ENCODE data around the gene NEDD4L.

Gene NEDD4L

DNA sequence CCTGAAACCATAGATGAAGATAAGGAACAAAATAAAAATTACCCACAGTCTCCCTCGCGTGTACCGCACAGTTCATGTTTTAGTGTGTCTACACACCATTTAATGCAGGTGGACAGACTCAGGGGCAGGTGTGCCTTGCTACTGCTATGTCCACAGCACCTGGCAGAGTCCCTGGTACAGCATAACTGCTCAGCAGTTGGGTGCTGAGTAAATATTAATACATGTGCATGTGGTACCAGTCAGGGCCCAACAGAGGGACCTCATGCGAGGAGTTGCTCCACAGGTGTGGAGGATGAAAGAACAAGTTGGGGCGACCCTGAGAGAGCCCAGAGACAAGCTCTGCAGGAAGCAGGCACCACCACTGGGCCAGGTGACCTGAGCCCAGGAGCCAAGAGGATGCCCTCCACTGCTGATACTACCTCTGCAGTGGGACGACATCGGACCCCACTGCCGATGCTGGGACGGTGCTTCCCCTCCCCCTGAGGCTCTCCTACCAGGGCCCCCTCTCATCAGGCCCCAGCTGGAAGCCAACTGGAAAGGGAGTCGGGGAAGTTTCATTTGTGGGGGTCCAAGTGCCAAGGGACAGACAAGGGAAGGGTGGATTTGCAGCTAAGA, 100.8 kb downstream of the NEDD4L start:
- ChIA-PET POLR2A (no interaction called here), CTCF (interaction anchor here (1.8 to 3.1 kb wide), 2 partner anchors 9 to 11 kb away, joined by 7 to 29 read pairs; no protein-coding TSS in a partner anchor)
- TF ChIP-seq, protein P1, sequence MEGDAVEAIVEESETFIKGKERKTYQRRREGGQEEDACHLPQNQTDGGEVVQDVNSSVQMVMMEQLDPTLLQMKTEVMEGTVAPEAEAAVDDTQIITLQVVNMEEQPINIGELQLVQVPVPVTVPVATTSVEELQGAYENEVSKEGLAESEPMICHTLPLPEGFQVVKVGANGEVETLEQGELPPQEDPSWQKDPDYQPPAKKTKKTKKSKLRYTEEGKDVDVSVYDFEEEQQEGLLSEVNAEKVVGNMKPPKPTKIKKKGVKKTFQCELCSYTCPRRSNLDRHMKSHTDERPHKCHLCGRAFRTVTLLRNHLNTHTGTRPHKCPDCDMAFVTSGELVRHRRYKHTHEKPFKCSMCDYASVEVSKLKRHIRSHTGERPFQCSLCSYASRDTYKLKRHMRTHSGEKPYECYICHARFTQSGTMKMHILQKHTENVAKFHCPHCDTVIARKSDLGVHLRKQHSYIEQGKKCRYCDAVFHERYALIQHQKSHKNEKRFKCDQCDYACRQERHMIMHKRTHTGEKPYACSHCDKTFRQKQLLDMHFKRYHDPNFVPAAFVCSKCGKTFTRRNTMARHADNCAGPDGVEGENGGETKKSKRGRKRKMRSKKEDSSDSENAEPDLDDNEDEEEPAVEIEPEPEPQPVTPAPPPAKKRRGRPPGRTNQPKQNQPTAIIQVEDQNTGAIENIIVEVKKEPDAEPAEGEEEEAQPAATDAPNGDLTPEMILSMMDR (IDR thresholded peaks at IDR 0.05; ENCODE audit: insufficient read depth, low read length, missing control alignments) = no peak

DNA sequence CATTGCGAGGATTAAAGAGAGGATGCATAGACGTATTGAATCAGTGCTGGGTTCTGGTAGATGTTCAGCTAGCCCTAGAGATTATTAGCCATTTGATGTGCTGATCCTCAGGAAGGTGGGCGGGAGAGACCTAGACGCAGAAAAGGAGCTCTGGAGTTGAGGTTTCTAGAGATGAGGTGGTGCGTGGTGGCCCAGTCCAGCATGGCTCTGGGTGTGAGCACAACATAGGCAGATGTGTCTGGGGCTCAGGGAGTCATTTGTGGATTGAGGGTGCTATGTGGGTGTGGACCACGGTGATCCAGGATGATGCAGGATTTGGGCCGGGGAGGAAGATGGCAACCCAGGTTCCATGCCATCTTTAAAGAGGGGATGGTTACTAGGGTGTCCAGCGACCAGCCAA, 102.1 kb downstream of the NEDD4L start:
- ChIA-PET POLR2A (no interaction called here), CTCF (interaction anchor here (0.9 to 3.1 kb wide), 5 partner anchors 10 to 264 kb away, joined by 3 to 29 read pairs (median 3); no protein-coding TSS in a partner anchor)
- H3K4me3 ChIP-seq (ENCODE audit: low read depth, low read length) = no peak overlapping the region
- TF ChIP-seq, protein P1 (IDR thresholded peaks at IDR 0.05; ENCODE audit: insufficient read depth, low read length, missing control alignments) = no peak
- no peak for DNase-seq (ENCODE audit: low read depth, low spot score)

More for the DNA sequence above, 100.8 kb downstream of the NEDD4L start:
- H3K4me3 ChIP-seq (ENCODE audit: low read depth, low read length) = no peak overlapping the region
- DNase-seq (ENCODE audit: low read depth, low spot score) = no peak

DNA sequence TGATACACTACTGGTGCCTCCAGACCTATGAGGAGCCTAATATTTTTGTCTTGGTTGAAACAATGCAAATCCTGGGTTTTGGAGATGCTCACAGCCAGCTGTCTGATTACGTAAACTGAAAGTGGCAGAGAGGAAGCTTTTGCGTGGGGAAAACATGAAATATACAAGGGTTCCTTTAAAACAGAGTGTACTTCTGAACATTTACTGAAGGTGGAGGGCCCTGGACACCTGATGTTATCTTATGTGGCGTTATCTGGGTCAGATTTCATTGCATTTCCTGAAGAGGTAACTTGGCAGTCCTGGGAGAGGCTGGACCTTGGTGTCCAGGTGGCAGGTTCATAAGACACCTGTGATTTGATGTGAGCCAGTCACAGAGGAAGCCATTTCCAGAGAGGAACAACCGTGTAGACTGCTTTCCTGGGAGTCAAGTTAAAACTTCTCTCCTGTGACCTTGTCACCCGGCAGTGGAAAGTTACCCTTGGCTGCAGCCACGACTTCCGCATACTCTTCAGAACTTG, 105.0 kb downstream of the NEDD4L start:
- H3K4me3 ChIP-seq (ENCODE audit: low read depth, low read length) = no peak overlapping the region
- TF ChIP-seq, protein P1 (IDR thresholded peaks at IDR 0.05; ENCODE audit: insufficient read depth, low read length, missing control alignments) = no peak
- ChIA-PET POLR2A (no interaction called here), CTCF (interaction anchor here (1.3 kb wide), 1 partner anchor 27 kb away, joined by 5 read pairs; no protein-coding TSS in a partner anchor)
- DNase-seq (ENCODE audit: low read depth, low spot score) = no peak

DNA sequence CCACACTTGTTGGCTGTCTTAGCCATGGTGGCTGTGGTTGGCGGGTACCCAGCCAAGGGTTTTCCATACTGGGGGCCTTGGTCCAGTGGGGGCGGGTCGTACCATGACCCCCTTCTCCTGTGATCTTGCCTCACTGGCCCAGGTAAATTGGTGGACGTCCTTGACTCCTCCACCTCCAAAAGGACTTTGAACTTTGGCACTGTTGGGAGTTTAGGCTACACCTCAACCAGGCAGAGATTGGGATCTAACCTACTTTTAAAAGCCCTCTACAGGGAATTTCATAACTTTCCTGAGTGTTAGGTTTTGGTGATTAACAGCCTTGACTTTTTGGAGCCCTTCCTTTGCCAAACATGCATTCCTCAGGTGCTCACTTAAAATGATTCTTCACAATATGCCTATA, 106.7 kb downstream of the NEDD4L start:
- TF ChIP-seq, protein P1 (IDR thresholded peaks at IDR 0.05; ENCODE audit: insufficient read depth, low read length, missing control alignments) = no peak
- H3K4me3 ChIP-seq (ENCODE audit: low read depth, low read length) = no peak overlapping the region
- CTCF ChIA-PET = no interaction called here
- no peak for DNase-seq (ENCODE audit: low read depth, low spot score)
- POLR2A ChIA-PET = no interaction called here

DNA sequence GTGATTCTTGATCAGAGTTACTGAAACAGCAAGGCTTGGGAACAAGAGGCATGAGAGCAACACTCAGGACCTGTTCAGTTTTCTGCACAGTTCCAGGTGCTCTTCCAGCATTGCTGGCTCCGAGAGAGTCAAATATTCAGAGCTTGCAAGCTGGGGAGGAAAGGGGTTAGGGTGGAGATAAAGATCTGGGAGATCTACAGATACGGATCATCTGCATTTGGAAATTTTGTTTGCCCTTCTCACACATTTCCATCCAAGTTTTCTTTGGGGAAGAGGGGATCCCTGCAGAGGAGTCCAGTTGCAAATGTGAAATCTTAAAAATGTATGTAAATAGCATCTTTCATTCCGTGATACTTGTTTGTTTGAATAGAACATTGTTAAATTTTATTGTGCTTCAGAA, 108.2 kb downstream of the NEDD4L start:
- ChIA-PET CTCF (no interaction called here), POLR2A (no interaction called here)
- TF ChIP-seq, protein P1 (IDR thresholded peaks at IDR 0.05; ENCODE audit: insufficient read depth, low read length, missing control alignments) = no peak
- H3K4me3 ChIP-seq (ENCODE audit: low read depth, low read length) = no peak overlapping the region
- DNase-seq (ENCODE audit: low read depth, low spot score) = no peak

DNA sequence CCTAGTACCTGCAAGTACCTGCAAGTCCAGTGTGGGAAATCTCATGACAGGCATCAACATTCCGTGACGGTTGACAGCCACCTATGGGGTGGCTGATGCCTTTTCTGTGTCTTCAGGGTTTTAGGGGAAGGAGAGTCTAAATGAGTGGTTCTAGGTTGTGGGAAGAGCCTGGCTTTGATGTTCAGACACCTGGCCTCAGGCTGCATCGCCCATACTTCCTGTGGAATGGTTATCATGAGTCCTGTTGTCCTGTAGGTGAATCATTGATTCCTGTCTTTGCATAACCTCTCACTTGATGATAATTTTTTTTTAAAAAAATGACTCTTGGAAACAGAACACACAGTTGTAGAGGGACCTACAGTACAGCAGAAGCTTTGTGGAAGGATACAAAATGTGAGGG, 108.9 kb downstream of the NEDD4L start:
- ChIA-PET CTCF (interaction anchor here (1.8 kb wide), 1 partner anchor 17 kb away, joined by 5 read pairs; no protein-coding TSS in a partner anchor), POLR2A (no interaction called here)
- no peak overlapping the region for H3K4me3 ChIP-seq (ENCODE audit: low read depth, low read length)
- TF ChIP-seq, protein P1 (IDR thresholded peaks at IDR 0.05; ENCODE audit: insufficient read depth, low read length, missing control alignments) = no peak
- DNase-seq (ENCODE audit: low read depth, low spot score) = no peak

Measured in AG04449 (cell line).